ENCODE results near the gene UNC13C. TPM values are rescaled to one million over a fixed set of nuclear protein-coding genes. Genes with fewer than 3 reads are reported as not detected.

The UNC13C gene
- total and polyA plus RNA-seq, 2 donors (not counting 3 experiments of a cell fraction or from before 2014, with no cell fraction given): not detected

DNA sequence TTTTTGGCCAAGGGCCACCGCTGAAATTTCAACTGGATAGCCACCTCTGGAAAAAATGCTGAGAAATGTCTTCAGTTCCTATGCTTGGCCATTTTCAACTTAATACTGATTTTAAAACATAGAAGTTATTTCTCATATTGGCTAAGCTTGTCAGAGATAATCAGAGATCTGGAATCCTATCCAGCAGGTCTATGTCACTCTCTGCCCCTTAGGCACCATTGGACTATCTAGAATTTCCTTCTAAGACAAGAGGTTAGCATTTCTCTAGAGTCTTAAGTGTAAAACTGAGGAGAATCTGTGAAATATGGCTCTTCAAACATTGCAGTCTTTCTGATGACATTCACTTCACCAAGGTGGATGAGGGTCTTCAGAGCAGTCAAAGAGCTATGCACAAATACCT is 597.3 kb downstream of the UNC13C start:
- TF ChIP-seq, protein P1, sequence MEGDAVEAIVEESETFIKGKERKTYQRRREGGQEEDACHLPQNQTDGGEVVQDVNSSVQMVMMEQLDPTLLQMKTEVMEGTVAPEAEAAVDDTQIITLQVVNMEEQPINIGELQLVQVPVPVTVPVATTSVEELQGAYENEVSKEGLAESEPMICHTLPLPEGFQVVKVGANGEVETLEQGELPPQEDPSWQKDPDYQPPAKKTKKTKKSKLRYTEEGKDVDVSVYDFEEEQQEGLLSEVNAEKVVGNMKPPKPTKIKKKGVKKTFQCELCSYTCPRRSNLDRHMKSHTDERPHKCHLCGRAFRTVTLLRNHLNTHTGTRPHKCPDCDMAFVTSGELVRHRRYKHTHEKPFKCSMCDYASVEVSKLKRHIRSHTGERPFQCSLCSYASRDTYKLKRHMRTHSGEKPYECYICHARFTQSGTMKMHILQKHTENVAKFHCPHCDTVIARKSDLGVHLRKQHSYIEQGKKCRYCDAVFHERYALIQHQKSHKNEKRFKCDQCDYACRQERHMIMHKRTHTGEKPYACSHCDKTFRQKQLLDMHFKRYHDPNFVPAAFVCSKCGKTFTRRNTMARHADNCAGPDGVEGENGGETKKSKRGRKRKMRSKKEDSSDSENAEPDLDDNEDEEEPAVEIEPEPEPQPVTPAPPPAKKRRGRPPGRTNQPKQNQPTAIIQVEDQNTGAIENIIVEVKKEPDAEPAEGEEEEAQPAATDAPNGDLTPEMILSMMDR (IDR thresholded peaks at IDR 0.05; ENCODE audit: extremely low read depth in 1 of 2, insufficient read depth in 1 of 2, low read depth in 1 of 2, low read length in 2 of 2): no peak
- TF ChIP-seq MAX (IDR thresholded peaks at IDR 0.05; ENCODE audit: insufficient read depth, insufficient read length) (no peak), POLR2A (IDR thresholded peaks at IDR 0.05; ENCODE audit: low read depth, low read length) (no peak), POLR2AphosphoS5 (IDR thresholded peaks at IDR 0.05; ENCODE audit: insufficient read depth, low read depth, low read length) (no peak), GATA2 (IDR thresholded peaks at IDR 0.05; ENCODE audit: insufficient read depth, insufficient read length, low read depth, low read length) (no peak), MYC (IDR thresholded peaks at IDR 0.05; ENCODE audit: low read depth, low read length) (no peak), JUN (IDR thresholded peaks at IDR 0.05; ENCODE audit: borderline replicate concordance, insufficient read depth, insufficient read length, low read depth) (no peak), FOS (IDR thresholded peaks at IDR 0.05; ENCODE audit: borderline replicate concordance, insufficient read depth, low read length) (no peak), EZH2 (IDR thresholded peaks at IDR 0.05; ENCODE audit: borderline replicate concordance, low read depth, low read length, severe bottlenecking) (no peak)
- H3K9ac ChIP-seq (replicated peaks; ENCODE audit: extremely low read depth, insufficient read depth, low read length): no peak overlapping the region
- dilution Hi-C loops (cut with MboI; ENCODE audit: extremely low pct_ligation_motif_present, low sequenced_read_pairs): no loop called here
- H3K4me2 ChIP-seq (ENCODE audit: insufficient read depth, low read length): no peak overlapping the region
- no peaks in the 10 kb centered on the region for H3K4me1 ChIP-seq (ENCODE audit: control insufficient read depth, extremely low read depth, insufficient read depth, low read length)
- H3K27ac ChIP-seq (ENCODE audit: insufficient read depth, low read depth, low read length): no peak overlapping the region
- intact Hi-C loops (cut with micrococcal nuclease): no loop called here
- no peaks in the 10 kb centered on the region for H3K79me2 ChIP-seq (ENCODE audit: control insufficient read depth, insufficient read depth, low read length)
- no peaks in the 10 kb centered on the region for H3K9me1 ChIP-seq (replicated peaks; ENCODE audit: control insufficient read depth, extremely low read depth, insufficient read depth, low read length)
- POLR2A ChIA-PET: no interaction called here
- BruUV-seq (replicated peaks): no TSS peak
- no peak overlapping the region for H3K4me3 ChIP-seq (replicated peaks in 1 of 3; ENCODE audit: insufficient read depth in 1 of 3, low read depth in 1 of 3, low read length in 3 of 3)
- H3K36me3 ChIP-seq (ENCODE audit: control insufficient read depth in 2 of 2, extremely low read depth in 1 of 2, insufficient read depth in 2 of 2, low read length in 2 of 2): no peaks in the 10 kb centered on the region
- H2AFZ ChIP-seq (ENCODE audit: low read depth, low read length): no peak overlapping the region
- no peaks in the 10 kb centered on the region for H3K27me3 ChIP-seq (ENCODE audit: control insufficient read depth in 2 of 2, insufficient read depth in 2 of 2, low read length in 2 of 2)
- CTCF ChIA-PET: no interaction called here
- H3K9me3 ChIP-seq (replicated peaks; ENCODE audit: control insufficient read depth, insufficient read depth, low read length): no peaks in the 10 kb centered on the region
- DNase-seq (ENCODE audit: low read depth, low spot score) (no peak), FAIRE-seq (no peak)
- H4K20me1 ChIP-seq (replicated peaks; ENCODE audit: control insufficient read depth, extremely low read depth, insufficient read depth, low read length): no peaks in the 10 kb centered on the region

Data from endothelial cell of umbilical vein (primary cell).